Activated B cell treated with CpG ODN at 0.5 μM for 24 hours (primary cell): ENCODE results near the gene SCART1. TPM values are rescaled to one million over a fixed set of nuclear protein-coding genes. Genes with fewer than 3 reads are reported as not detected.
A peak's percentile ranks its signal among the peaks of the same experiment; 100 is the strongest.

Experiments used
- ATAC-seq: fragments of 200-7000 bp; cut with Tn5 transposase; one replicate; pipeline ENCODE4 v1.10.0; 2021; ENCODE audit warnings: low read depth, mild to moderate bottlenecking, moderate library complexity
- CTCF ChIA-PET: fragments of 350-600 bp; sonication (Branson Sonifier 250); formaldehyde crosslinking; loops from one replicate; lab custom pipeline; 2021; ENCODE audit warnings: antibody characterized with exemption; lab: Charles Lee
- POLR2A ChIA-PET: fragments of 350-600 bp; sonication (Branson Sonifier 250); formaldehyde crosslinking; loops from one replicate; lab custom pipeline; 2021; ENCODE audit warnings: antibody characterized with exemption; lab: Charles Lee
- DNase-seq: peaks from one replicate; pipeline ENCODE4 v3.0.0; 2022
- H3K27ac Mint-ChIP-seq: one replicate; pipeline ENCODE4 v1.8.0; 2020; ENCODE audit warnings: mixed read lengths
- H3K27me3 Mint-ChIP-seq: one replicate; pipeline ENCODE4 v1.8.0; 2021; ENCODE audit warnings: mixed read lengths
- H3K36me3 Mint-ChIP-seq: one replicate; pipeline ENCODE4 v1.8.0; 2021; ENCODE audit warnings: low read depth, mixed read lengths
- H3K4me1 Mint-ChIP-seq: one replicate; pipeline ENCODE4 v1.8.0; 2021; ENCODE audit warnings: mixed read lengths
- H3K4me3 Mint-ChIP-seq: one replicate; pipeline ENCODE4 v1.8.0; 2020; ENCODE audit warnings: mild to moderate bottlenecking, mixed read lengths
- H3K9me3 Mint-ChIP-seq: one replicate; pipeline ENCODE4 v1.8.0; 2020; ENCODE audit warnings: mixed read lengths
- CTCF ChIP-seq: fragments of 200-600 bp; IDR thresholded peaks from one replicate; pipeline ENCODE4 v1.8.0; 2022; ENCODE audit warnings: antibody characterized with exemption, mild to moderate bottlenecking
- intact Hi-C: fragments of 100-400 bp; cut with micrococcal nuclease; formaldehyde crosslinking; loops from one replicate; pipeline ENCODE4 v1.15.1; 2024
- total RNA-seq: library from RNA; stranded (reverse); gene quantifications from 2 replicates; pipeline ENCODE4 v1.2.3, GENCODE V29; 2022

Gene SCART1
- 2.8 TPM in 2 replicates for total RNA-seq

- Mint-ChIP-seq H3K36me3 (peaks cover 5% of the 10 kb centered on the region), H3K4me3 (no peak within 1 kb of the TSS), H3K27ac (no peak within 1 kb of the TSS), H3K9me3 (peaks cover 10% of the 10 kb centered on the region), H3K4me1 (no peaks in the 10 kb centered on the region), H3K27me3 (no peaks in the 10 kb centered on the region)
- TF ChIP-seq CTCF: no peak
- intact Hi-C loops: no loop called here
- no peak for ATAC-seq
- no peak for DNase-seq
- CTCF ChIA-PET: interaction anchor here (1.3 kb wide), 1 partner anchor 16 kb away, joined by 3 read pairs; no protein-coding TSS in a partner anchor
- POLR2A ChIA-PET: no interaction called here
Measured at GRCh38 chr10:133453516-133454203, at the start of gene SCART1. SCART1 (plus strand) TSS chr10:133453945; CDS start chr10:133453998, 53 bp downstream.

GRCh38 chr10:133405272-133405671 lies 48.5 kb upstream of the SCART1 start:
- ATAC-seq: no peak
- no peak overlapping the region for H3K4me3 Mint-ChIP-seq
- no peak overlapping the region for H3K27ac Mint-ChIP-seq
- no peak for TF ChIP-seq CTCF
- no peak for DNase-seq
- intact Hi-C loops: loop anchor here (5.0 kb wide), 1 partner anchor 33 kb away; the partner anchor contains the start of gene ECHS1
- no peaks in the 10 kb centered on the region for H3K9me3 Mint-ChIP-seq
- H3K4me1 Mint-ChIP-seq: peaks cover 48% of the 10 kb centered on the region
- peaks cover 83% of the 10 kb centered on the region for H3K36me3 Mint-ChIP-seq
- no peaks in the 10 kb centered on the region for H3K27me3 Mint-ChIP-seq
- ChIA-PET POLR2A (interaction anchor here (0.7 to 2.3 kb wide), 3 partner anchors 11 to 82 kb away, joined by 3 to 6 read pairs (median 5); partner anchors contain the start of gene MTG1), CTCF (interaction anchor here (1.0 kb wide), 1 partner anchor 76 kb away, joined by 3 read pairs; no protein-coding TSS in a partner anchor)

GRCh38 chr10:133405844-133406527 lies 47.8 kb upstream of the SCART1 start:
- peak overlapping the region; percentile 51 for H3K27ac Mint-ChIP-seq
- H3K4me1 Mint-ChIP-seq: peaks cover 41% of the 10 kb centered on the region
- H3K36me3 Mint-ChIP-seq: peaks cover 84% of the 10 kb centered on the region
- ChIA-PET POLR2A (interaction anchor here (0.7 to 2.3 kb wide), 3 partner anchors 12 to 82 kb away, joined by 3 to 6 read pairs (median 5); partner anchors contain the start of gene MTG1), CTCF (interaction anchor here (0.6 to 1.0 kb wide), 2 partner anchors 16 to 76 kb away, joined by 3 read pairs; no protein-coding TSS in a partner anchor)
- peak; percentile 36 for ATAC-seq
- intact Hi-C loops: loop anchor here (1.0 to 5.0 kb wide), 2 partner anchors 17 to 34 kb away; partner anchors contain the start of gene ECHS1
- TF ChIP-seq CTCF: no peak
- H3K9me3 Mint-ChIP-seq: no peaks in the 10 kb centered on the region
- H3K4me3 Mint-ChIP-seq: peak overlapping the region; percentile 7
- H3K27me3 Mint-ChIP-seq: no peaks in the 10 kb centered on the region
- DNase-seq: no peak

- Mint-ChIP-seq H3K27me3 (no peaks in the 10 kb centered on the region), H3K4me1 (peaks cover 8% of the 10 kb centered on the region), H3K27ac (no peak overlapping the region), H3K4me3 (no peak overlapping the region), H3K9me3 (peaks cover 19% of the 10 kb centered on the region), H3K36me3 (peaks cover 81% of the 10 kb centered on the region)
- DNase-seq (no peak), ATAC-seq (no peak)
- CTCF ChIA-PET: interaction anchor here (1.3 kb wide), 1 partner anchor 82 kb away, joined by 4 read pairs; no protein-coding TSS in a partner anchor
- intact Hi-C loops: no loop called here
- POLR2A ChIA-PET: no interaction called here
- no peak for TF ChIP-seq CTCF
Measured at GRCh38 chr10:133411523-133412380, 42.0 kb upstream of the SCART1 start.
